Hepatocyte (in vitro differentiated cells): ENCODE data around the gene SERPINF2.

Source experiments
- CTCF ChIP-seq: fragments of 200-600 bp; sonication (generic); IDR thresholded peaks from 2 replicates; pipeline ENCODE4 v1.5.1; 2016; ENCODE audit warnings: antibody characterized with exemption, mild to moderate bottlenecking; ENCODE audit not compliant: poor library complexity
- EZH2 ChIP-seq: fragments of 200-600 bp; sonication (generic); IDR thresholded peaks from 2 replicates; pipeline ENCODE4 v1.6.1; 2016; ENCODE audit warnings: antibody characterized with exemption, mild to moderate bottlenecking, borderline replicate concordance
- EZH2phosphoT487 ChIP-seq: fragments of 200-600 bp; sonication (generic); IDR thresholded peaks from one replicate; pipeline ENCODE4 v1.6.1; 2018; ENCODE audit warnings: antibody characterized with exemption, mild to moderate bottlenecking, low read depth, moderate library complexity; ENCODE audit not compliant: unreplicated experiment, severe bottlenecking

GRCh38 chr17:1746975-1747543 lies 4.4 kb downstream of the SERPINF2 start:
- TF ChIP-seq CTCF (no peak), EZH2 (no peak), EZH2phosphoT487 (no peak)
